Stimulated activated naive CD4-positive, alpha-beta T cell (primary cell): ENCODE measurements around the gene ANKRD40.
"Not testable (repeated sequence)": the region's sequence is repeated elsewhere in the genome, so short reads cannot be mapped to it uniquely, and the experiment has no call there.

Source experiments
- DNase-seq, 6 experiments: peaks; one replicate each; lab custom pipeline; 2025; lab: John Stamatoyannopoulos, UW

The ANKRD40 gene

DNA sequence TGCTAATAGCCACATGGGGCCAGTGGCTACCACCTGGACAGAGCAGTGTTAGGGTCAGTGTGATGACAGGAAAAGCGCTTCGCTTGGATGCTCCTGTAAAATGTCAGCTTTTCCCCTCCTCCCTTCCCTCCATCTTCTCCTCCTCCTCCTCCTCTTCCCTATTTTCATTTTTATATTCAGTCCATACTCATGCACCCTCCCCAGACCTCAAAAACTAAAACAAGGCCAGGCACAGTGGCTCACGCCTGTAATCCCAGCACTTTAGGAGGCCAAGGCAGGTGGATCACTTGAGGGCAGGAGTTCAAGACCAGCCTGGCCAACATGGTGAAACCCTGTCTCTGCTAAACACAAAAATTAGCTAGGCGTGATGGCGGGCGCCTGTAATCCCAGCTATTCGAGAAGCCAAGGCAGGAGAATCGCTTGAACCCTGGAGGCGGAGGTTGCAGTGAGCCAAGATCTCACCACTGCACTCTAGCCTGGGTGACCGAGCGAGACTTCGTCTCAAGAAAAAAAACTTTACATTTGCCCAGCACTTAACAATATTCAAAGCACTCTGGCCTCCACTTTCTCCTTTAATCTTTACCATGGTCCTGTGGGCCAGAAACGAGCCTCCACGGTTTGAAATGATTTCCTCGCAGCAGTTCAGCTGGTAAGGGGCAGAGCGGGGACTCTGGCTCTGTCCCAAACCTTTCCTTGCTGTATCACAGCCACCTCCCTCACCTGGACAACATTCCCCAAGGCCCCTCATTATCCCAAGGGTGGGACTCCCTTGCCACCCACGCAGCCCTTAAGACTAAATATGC, 21.8 kb downstream of the ANKRD40 start:
- DNase-seq, result no peak

DNA sequence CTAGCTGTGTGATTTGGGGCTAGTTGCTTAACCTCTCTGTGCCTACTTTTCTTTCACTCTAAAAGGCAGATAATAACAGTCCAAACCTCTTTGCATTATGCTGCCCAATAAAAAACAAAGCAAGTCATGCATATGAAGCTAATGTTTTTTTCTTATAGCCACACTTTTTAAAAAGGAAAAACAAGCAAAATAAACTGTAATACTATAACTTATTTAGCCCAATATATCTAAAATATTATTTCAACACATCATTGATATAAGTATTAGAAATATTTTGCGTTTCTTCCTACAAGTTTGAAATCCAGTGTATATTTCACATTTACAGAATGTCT, 22.4 kb downstream of the ANKRD40 start:
- no peak for DNase-seq

DNA sequence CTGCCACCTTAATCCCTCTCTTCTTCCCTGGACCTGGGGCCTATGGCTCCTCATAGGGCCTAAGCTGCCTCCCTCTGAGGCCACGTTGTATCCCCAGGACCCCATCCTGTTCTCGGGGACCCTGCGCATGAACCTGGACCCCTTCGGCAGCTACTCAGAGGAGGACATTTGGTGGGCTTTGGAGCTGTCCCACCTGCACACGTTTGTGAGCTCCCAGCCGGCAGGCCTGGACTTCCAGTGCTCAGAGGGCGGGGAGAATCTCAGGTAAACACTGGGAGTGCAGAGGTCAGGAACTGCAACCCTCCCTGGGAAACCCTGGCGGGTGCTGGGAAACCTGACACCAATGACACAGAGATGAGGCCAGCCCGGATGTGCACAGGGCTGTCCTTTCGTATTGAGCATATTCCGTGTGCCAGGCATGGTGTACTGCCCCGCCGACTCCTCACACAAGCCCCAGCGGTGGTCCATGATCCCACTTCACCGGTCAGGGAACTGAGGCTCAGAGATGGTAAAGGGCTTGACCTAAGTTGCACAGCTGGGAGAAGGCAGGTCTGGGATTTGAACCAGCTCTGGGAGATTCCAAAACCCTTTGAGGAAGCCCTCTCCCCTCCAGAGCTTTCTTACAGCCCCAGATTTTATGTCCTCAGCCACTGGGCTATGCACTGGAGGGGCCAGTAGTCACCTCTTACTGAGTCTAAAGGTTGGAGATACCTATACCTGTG, 22.9 kb downstream of the ANKRD40 start:
- no peak for DNase-seq

DNA sequence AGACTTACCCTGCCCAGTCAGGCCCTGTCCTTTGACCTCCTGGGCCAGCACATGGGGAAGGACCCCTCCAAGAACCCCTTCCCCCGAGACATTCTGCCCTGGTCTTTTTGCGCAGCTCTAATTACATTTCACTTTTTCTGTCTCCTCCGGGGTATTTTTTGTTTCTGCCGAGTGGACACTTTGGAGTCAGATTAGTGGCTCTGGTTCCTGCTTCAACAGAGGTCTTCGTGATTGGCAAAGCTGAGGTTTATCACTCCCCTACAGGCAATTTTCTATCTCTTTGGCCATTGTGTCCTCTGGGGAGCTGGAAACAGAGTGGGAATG, 23.5 kb downstream of the ANKRD40 start:
- DNase-seq, result no peak

DNA sequence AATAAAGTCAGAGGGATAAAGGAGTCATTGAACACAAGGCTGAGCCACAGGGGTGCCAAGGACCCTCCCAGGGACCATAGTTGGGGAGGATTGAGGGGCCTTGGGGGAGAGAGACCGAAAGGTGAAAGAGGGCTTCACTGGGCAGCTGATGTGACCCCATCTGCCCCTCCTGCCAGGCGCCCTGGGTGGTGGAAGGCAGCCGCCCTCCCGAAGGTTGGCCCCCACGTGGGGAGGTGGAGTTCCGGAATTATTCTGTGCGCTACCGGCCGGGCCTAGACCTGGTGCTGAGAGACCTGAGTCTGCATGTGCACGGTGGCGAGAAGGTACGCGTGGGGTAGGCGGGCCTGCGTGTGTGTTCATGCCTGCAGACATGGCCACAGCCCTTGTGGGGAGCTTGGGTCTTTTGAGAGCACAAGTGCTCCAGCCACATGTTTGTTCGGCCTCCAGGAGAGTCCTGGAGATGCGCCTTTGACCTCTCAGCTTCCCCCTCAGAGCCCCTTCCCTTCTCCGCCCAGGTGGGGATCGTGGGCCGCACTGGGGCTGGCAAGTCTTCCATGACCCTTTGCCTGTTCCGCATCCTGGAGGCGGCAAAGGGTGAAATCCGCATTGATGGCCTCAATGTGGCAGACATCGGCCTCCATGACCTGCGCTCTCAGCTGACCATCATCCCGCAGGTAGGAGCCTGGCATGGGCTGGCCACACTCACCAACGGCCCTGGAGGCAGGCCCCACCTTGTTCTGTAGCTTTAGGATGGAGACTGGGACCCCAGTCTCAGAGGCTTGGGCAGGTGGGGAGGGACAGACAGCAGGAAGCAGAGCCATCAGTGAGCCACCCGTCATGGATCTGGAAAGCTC, 24.1 kb downstream of the ANKRD40 start:
- no peak for DNase-seq

DNA sequence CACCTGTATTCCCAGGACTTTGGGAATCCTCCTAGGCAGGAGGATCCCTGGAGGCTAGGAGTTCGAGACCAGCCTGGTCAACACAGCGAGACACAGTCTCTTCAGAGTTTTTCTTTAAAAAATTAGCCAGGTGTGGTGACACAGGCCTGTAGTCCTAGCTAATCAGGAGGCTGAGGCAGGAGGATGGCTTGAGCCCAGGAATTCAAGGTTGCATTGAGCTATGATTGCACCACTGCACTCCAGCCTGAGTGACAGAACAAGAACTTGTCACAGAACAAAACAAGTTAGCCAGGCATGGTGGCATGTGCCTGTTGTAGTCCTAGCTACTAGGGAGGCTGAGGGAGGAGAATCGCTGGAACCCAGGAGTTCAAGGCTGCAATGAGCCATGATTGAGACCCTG, 24.8 kb downstream of the ANKRD40 start:
- DNase-seq, result no peak

DNA sequence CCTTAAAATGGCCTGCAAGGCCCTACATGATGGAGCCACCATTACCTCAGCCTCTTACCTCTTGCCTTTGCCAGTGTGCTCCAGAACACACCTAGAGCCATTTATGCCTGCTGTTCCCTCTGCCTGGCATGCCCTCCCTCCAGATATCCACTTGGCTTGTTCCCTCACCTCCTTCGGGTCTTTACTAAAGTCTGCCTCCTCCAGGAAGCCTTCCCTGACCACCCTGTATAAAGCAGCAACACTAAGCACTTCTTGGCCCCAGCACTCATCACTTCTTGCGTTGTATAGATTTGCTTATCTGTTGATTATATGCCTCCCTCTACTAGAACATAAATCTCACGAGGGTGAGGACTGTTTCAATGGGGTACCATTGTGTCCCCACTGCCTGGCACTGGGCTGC, 25.3 kb downstream of the ANKRD40 start:
- DNase-seq, result no peak

DNA sequence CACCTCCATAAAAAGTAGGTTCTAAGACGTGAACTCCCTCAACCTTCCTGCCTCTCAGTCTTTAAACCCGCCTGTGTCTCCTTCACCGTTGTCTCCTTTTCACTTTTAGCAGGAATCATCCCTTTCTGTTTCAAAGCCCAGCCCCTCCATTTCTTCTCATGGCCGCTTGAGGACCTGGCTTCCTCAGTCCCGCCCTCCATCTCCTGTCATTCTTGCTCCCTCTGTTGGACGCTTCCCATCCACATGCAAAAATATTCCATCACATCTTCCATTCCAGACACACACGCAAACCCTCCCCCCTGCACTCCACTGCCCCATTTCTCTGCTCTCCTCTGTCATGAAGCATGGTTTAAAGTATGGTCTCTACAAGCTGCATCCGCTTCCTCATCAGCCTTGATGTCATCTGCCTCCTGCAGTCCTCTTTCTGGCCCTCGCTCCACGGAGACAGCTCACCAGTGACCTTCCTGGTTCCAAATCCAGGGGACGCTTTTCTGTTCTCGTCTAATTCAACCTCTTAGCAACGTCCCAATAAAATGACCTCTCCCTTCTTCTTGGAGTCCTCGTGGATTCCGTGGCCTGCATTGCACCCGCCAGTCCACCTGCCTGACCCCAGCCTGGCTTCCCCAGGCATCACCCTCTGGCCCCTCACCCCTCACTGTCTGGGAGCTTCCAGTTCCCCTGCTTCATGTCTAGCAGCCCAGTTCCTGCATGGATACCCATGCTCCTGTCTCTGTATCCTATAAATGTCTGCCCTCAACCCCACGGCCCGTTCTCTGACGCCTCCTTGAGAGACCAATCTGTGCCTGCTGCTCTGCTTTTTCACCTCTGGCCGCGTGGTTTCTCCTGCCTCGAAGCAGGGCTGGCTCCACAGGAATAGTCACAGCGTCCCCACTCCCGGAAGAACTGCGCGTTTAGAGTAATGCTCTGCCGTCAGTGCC, 26.2 kb downstream of the ANKRD40 start:
- no peak for DNase-seq

DNA sequence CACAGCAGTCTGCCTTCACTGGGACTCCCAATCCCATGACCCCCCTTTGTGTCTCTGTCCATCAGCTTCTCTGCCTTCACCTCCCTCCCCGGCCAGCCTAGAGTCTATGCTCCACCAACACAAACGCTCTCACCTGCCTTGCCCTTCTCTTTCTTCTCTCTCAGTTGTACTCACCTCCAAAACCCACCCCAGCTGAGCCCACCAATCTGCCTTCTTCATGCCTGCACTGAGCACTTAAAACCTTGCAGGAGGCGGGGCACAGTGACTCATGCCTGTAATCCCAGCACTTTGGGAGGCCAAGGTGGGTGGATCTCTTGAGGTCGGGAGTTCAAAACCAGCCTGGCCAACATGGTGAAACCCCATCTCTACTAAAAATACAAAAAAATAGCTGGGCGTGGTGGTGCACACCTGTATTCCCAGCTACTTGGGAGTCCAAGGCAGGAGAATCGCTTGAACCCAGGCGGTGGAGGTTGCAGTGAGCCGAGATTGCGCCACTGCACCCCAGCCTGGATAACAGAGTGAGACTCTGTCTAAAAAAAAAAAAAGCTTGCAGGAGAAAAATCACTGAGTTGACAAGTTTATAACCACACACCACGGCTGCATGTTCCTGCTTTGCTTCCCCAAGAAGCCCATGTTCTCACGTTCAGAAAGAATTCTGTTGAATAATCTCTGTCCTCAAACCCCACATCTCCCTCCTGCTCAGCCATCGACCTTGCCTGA, 27.0 kb downstream of the ANKRD40 start:
- not testable (repeated sequence) for DNase-seq

DNA sequence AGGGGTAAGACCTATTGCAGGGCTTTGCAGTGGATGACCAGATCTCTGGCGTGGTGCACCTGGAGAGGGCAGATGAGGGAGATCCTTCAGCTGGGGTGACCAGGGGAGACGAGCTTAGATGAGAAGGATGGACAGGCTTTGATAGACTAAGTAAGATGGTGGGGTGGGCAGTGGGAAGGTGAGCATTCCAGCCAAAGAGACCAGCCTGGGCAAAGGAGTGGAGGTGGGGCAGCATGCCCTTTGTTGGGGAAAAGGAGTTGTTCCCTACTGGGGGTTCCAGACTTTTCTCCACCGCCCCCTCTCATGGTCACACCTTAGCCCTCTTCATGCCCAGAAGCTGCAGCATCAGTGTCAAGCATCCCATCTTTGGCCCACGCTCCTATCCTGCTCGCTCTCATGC, 27.6 kb downstream of the ANKRD40 start:
- DNase-seq, result no peak

DNA sequence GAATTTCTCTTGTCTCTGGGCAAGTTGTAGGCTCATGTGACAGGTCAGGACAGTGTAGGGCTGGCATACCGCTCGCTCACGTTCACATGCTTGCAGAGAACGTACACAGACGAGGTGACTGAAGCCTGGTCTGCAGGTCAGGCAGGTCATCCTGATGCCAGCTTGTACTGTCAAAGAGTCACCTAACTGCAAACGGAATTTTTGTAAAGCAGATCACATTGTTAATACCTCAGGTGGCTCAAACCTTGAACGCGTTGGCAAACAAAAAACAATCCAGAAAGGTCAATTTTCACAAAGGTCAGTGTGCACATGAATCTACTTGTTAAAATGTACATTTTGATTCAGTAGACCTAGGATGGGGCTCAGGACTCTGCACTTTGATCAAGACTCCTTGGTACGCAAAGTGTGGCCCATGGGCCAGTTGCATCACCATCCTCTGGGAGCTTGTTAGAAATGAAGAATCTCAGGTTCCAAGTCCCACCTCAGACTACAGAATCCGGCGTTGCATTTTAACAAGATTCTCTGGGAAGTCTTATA, 28.6 kb downstream of the ANKRD40 start:
- DNase-seq, result no peak

DNA sequence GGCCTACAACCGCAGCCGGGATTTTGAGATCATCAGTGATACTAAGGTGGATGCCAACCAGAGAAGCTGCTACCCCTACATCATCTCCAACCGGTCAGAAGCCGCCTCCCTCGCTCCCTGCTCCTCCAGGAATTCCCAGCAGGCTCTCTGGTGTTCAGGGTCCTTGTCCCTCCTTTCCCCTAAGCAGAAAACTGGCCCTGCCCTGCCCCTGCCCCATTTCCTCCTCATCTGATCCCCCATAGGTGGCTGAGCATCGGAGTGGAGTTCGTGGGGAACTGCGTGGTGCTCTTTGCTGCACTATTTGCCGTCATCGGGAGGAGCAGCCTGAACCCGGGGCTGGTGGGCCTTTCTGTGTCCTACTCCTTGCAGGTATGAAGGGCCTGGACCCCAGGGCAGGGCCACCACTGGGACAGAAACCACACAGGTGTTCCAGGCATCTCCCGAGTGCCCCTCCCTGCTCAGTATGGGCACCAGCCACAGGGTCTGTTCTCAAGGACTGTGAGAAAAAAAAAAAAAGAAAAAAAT, 29.8 kb downstream of the ANKRD40 start:
- no peak for DNase-seq

DNA sequence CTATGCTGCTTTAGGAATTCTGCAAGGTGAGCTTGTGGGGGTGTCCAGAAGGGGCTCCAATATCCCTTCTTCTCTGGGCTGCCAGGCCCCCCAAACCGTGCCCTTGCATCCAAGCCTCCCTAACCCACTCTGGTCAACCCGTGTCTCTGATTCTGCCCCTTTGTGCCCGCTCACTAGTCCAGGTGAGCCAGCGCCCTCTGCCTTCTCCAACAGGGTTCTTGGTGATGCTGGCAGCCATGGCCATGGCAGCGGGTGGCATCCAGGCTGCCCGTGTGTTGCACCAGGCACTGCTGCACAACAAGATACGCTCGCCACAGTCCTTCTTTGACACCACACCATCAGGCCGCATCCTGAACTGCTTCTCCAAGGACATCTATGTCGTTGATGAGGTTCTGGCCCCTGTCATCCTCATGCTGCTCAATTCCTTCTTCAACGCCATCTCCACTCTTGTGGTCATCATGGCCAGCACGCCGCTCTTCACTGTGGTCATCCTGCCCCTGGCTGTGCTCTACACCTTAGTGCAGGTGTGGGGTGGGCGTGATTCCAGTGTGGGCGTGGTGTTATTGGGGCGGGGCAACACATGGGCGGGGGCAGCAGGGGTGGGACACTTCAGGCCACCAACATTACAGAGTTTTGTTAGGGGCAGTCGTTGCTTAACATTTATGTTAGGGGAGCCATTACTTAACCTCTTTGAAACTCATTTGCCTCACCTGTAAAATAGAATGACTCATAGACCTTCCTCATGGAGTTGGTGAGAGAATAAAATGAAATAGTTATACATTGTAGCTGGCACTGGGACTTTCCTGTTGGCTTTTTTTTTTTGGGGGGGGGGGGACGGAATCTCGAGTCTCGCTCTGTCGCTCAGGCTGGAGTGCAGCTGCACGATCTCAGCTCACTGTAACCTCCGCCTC, 31.4 kb downstream of the ANKRD40 start:
- no peak for DNase-seq

DNA sequence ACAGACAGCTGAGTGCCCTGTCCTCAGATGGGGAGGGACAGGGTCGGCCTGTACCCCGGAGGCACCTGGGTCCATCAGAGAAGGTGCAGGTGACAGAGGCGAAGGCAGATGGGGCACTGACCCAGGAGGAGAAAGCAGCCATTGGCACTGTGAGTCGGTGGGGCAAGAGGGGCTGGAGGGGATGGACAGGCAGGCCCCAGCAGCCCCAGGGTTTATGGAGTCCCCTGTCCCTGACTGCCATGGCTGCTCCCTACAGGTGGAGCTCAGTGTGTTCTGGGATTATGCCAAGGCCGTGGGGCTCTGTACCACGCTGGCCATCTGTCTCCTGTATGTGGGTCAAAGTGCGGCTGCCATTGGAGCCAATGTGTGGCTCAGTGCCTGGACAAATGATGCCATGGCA, 32.1 kb downstream of the ANKRD40 start:
- DNase-seq, result no peak

DNA sequence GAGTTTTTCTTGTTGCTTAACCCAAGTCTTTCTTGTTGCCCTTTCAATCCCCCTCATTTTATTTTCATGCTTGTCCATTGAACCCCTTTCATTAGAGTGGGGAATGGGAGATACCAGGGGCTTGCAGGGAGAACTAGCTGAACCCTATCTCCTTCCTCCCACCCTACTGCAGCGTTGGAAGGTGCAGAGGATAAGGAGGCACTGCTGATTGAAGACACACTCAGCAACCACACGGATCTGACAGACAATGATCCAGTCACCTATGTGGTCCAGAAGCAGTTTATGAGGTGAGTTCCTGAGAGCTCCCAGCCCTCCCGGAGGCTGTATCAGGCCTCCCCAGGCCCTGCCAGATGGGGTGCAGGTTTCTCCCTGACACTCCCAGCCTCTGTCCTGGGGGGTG, 32.5 kb downstream of the ANKRD40 start:
- DNase-seq, result peak in 1 of 6 experiments; percentile 4

DNA sequence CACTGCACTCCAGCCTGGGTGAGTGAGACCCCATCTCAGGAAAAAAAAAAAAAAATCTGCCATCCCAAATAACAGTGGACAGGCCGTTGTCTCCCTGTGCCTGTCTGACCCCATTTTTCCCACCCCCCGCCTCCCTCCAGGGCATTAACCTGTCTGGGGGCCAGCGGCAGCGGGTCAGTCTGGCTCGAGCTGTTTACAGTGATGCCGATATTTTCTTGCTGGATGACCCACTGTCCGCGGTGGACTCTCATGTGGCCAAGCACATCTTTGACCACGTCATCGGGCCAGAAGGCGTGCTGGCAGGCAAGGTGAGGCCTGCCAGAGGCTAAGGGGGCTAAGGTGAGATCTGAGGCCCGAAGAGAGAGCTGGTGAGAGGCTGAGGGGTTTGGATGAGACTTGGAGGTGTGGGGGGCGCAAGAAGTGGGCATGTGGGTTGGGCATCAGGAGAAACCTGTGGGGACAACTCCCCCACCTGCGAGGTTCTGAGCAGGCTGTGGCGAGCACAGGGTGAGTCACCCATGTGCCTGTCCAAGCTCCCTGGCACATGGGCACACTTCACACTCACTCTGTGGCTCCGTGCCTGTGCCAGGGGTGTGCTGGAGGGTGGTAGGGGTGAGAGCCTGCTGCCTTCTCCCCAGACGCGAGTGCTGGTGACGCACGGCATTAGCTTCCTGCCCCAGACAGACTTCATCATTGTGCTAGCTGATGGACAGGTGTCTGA, 34.7 kb downstream of the ANKRD40 start:
- DNase-seq, result no peak

DNA sequence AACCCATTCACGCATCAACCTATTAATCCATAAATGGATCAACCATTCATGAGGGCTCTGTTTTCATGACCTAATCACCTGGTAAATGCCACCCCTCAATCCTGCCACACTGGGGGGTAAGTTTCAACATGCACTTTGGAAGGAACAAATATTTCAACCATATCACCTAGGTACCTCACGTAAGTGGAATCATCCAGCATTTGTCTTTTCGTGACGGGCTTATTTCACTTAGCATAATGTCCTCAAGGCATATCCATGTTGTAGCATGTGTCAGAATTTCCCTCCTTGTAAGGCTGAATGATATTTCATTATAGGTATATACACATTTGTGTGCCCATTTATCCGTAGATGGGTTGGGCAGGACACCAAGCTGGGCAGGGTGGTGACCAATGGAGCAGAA, 35.6 kb downstream of the ANKRD40 start:
- DNase-seq, result no peak

DNA sequence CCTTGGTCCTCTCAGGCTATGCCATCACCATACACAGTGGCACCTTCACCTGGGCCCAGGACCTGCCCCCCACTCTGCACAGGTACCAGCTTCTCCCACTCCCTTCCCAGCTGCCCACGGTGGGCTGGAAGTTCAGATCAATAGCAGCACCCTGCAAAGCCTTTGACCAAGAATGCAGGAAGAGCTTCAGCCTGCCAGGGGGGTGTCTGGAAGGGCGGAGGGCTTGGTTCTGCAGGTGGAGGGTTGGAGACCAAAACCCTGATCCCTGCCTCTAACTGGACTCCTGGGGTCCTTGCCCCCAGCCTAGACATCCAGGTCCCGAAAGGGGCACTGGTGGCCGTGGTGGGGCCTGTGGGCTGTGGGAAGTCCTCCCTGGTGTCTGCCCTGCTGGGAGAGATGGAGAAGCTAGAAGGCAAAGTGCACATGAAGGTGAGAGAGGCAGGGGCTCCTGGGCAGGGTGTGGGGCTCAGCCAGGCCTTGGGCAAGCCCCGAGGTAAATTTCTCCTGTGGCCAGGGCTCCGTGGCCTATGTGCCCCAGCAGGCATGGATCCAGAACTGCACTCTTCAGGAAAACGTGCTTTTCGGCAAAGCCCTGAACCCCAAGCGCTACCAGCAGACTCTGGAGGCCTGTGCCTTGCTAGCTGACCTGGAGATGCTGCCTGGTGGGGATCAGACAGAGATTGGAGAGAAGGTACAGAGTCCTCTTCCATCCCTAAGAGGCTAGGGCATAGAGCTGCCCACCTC, 38.7 kb downstream of the ANKRD40 start:
- no peak for DNase-seq
